HG02798 (cell line): ENCODE measurements around the gene GK.
"Not testable (repeated sequence)": the region's sequence is repeated elsewhere in the genome, so short reads cannot be mapped to it uniquely, and the experiment has no call there.

ENCODE experiments used
- ATAC-seq: cut with Tn5 transposase; IDR thresholded peaks from one replicate; pipeline ENCODE4 v1.9.1; 2021; ENCODE audit warnings: mild to moderate bottlenecking; ENCODE audit not compliant: unreplicated experiment, poor library complexity

The GK gene

GRCh38 chrX:30693999-30694650, 40.9 kb downstream of the GK start:
- no peak for ATAC-seq

GRCh38 chrX:30702736-30703135, 49.5 kb downstream of the GK start:
- no peak for ATAC-seq

- ATAC-seq = no peak
These were observed 53.1 kb downstream of the GK start for GRCh38 chrX:30706216-30706775.

GRCh38 chrX:30712214-30712613, 59.0 kb downstream of the GK start:
- ATAC-seq = no peak

- ATAC-seq = peak; percentile 99
These were observed 59.9 kb downstream of the GK start for GRCh38 chrX:30713061-30713525.

- no peak for ATAC-seq
These were observed 60.9 kb downstream of the GK start for GRCh38 chrX:30714138-30714537.

- ATAC-seq = no peak
These were observed 62.8 kb downstream of the GK start for GRCh38 chrX:30715976-30716375.

GRCh38 chrX:30733852-30734660, 80.8 kb downstream of the GK start:
- ATAC-seq = no peak

- no peak for ATAC-seq
These were observed 81.6 kb downstream of the GK start for GRCh38 chrX:30734782-30735181.

GRCh38 chrX:30735839-30736238, 82.6 kb downstream of the GK start:
- ATAC-seq = peak; percentile 79

- no peak for ATAC-seq
These were observed 88.3 kb downstream of the GK start for GRCh38 chrX:30741545-30741944.

- ATAC-seq = no peak
These were observed 95.2 kb downstream of the GK start for GRCh38 chrX:30748342-30748960.

GRCh38 chrX:30751497-30751896, 98.3 kb downstream of the GK start:
- no peak for ATAC-seq

- no peak for ATAC-seq
These were observed 109.5 kb downstream of the GK start for GRCh38 chrX:30762755-30763154.

- ATAC-seq = not testable (repeated sequence)
These were observed 120.5 kb downstream of the GK start for GRCh38 chrX:30773764-30774163.

GRCh38 chrX:30777575-30777974, 124.4 kb downstream of the GK start:
- no peak for ATAC-seq

GRCh38 chrX:30779453-30780030, 126.3 kb downstream of the GK start:
- ATAC-seq = no peak
